ENCODE results near the gene GCM1.

The GCM1 gene

DNA sequence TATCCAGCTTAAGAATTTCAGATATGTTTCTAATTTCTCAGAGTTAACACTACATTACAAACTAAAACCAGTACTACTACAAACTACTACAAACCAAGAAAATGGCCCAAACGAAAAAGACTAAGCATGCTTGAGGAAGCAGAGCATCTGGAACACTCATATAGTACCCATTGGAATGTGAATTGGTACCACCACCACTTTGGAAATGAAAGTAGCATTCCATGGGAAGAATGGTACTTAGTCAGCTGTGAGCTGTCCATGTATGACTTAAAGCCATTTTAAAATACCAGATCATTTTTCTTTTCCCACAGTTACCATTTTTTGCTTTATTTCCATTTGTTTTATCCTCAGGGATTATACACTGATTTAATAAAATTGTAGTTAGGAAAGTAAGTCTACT is 52.9 kb downstream of the GCM1 start:
- Histone ChIP-seq H2AK5ac (ENCODE audit: low read length, severe bottlenecking) (no peak overlapping the region), H3K4me1 (ENCODE audit: control insufficient read depth, insufficient read depth, low read depth, low read length) (no peaks in the 10 kb centered on the region), H3K9me3 (ENCODE audit: control insufficient read depth, low read length) (no peaks in the 10 kb centered on the region), H3K4me3 (ENCODE audit: insufficient read depth in 1 of 2, low read depth in 1 of 2, low read length in 2 of 2) (no peak overlapping the region), H2AFZ (ENCODE audit: low read depth, low read length) (no peak overlapping the region), H3K79me1 (replicated peaks; ENCODE audit: low read length, poor library complexity, severe bottlenecking) (peaks cover 10% of the 10 kb centered on the region), H2BK12ac (ENCODE audit: low read length in 2 of 2) (no peak overlapping the region), H4K8ac (ENCODE audit: low read length) (no peak overlapping the region), H2BK15ac (ENCODE audit: low read depth, poor library complexity, severe bottlenecking) (no peak overlapping the region), H3K14ac (ENCODE audit: low read length in 2 of 2) (no peak overlapping the region), H4K91ac (ENCODE audit: low read length) (no peak overlapping the region), H3K27me3 (ENCODE audit: control insufficient read depth in 1 of 2, insufficient read depth in 1 of 2, low read length in 2 of 2) (no peaks in the 10 kb centered on the region), H3K4me2 (ENCODE audit: low read length, poor library complexity, severe bottlenecking) (no peak overlapping the region), H3K23ac (ENCODE audit: low read length in 2 of 2) (no peak overlapping the region), H3K27ac (ENCODE audit: low read length, poor library complexity, severe bottlenecking) (no peak overlapping the region), H3K36me3 (ENCODE audit: control insufficient read depth in 1 of 2, insufficient read depth in 2 of 2, low read depth in 1 of 2, low read length in 2 of 2) (peaks cover 23 to 97% of the 10 kb centered on the region in 2 experiments), H3K9ac (ENCODE audit: low read length) (no peak overlapping the region), H2BK120ac (ENCODE audit: low read depth, low read length) (no peak overlapping the region), H2BK5ac (ENCODE audit: low read depth, low read length, poor library complexity, severe bottlenecking) (no peak overlapping the region), H3K4ac (ENCODE audit: low read depth in 1 of 2, low read length in 2 of 2) (no peak overlapping the region), H3K18ac (ENCODE audit: low read depth in 1 of 2, low read length in 2 of 2) (no peak overlapping the region)
- no peak for DNase-seq
- WGBS: 100% methylated on average over 1 of the region's 1 CpG

DNA sequence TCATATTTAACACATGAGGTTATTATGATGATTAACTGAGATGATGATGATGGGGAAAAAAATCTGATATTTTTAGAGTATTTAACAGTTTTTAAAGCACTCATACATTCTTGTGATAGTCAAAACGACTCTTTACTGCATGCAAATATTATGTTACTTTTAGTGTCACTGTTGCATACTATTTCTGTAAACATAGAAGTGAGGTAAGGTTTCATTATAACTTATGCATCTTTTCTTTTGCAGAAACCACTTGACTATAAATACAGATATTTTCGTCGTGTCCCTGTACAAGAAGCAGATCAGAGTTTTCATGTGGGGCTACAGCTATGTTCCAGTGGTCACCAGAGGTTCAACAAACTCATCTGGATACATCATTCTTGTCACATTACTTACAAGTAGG is 53.4 kb downstream of the GCM1 start:
- Histone ChIP-seq H4K91ac (ENCODE audit: low read length) (no peak overlapping the region), H3K4me2 (ENCODE audit: low read length, poor library complexity, severe bottlenecking) (no peak overlapping the region), H4K8ac (ENCODE audit: low read length) (no peak overlapping the region), H3K36me3 (ENCODE audit: control insufficient read depth in 1 of 2, insufficient read depth in 2 of 2, low read depth in 1 of 2, low read length in 2 of 2) (peaks cover 23 to 94% of the 10 kb centered on the region in 2 experiments), H3K23ac (ENCODE audit: low read length in 2 of 2) (no peak overlapping the region), H2AK5ac (ENCODE audit: low read length, severe bottlenecking) (no peak overlapping the region), H3K4me3 (ENCODE audit: insufficient read depth in 1 of 2, low read depth in 1 of 2, low read length in 2 of 2) (no peak overlapping the region), H3K79me1 (replicated peaks; ENCODE audit: low read length, poor library complexity, severe bottlenecking) (peaks cover 10% of the 10 kb centered on the region), H3K27ac (ENCODE audit: low read length, poor library complexity, severe bottlenecking) (no peak overlapping the region), H3K4ac (ENCODE audit: low read depth in 1 of 2, low read length in 2 of 2) (no peak overlapping the region), H3K9me3 (ENCODE audit: control insufficient read depth, low read length) (no peaks in the 10 kb centered on the region), H2AFZ (ENCODE audit: low read depth, low read length) (no peak overlapping the region), H3K18ac (ENCODE audit: low read depth in 1 of 2, low read length in 2 of 2) (no peak overlapping the region), H3K9ac (ENCODE audit: low read length) (no peak overlapping the region), H3K14ac (ENCODE audit: low read length in 2 of 2) (no peak overlapping the region), H3K4me1 (ENCODE audit: control insufficient read depth, insufficient read depth, low read depth, low read length) (no peaks in the 10 kb centered on the region), H2BK120ac (ENCODE audit: low read depth, low read length) (no peak overlapping the region), H2BK5ac (ENCODE audit: low read depth, low read length, poor library complexity, severe bottlenecking) (no peak overlapping the region), H2BK15ac (ENCODE audit: low read depth, poor library complexity, severe bottlenecking) (no peak overlapping the region), H2BK12ac (ENCODE audit: low read length in 2 of 2) (no peak overlapping the region), H3K27me3 (ENCODE audit: control insufficient read depth in 1 of 2, insufficient read depth in 1 of 2, low read length in 2 of 2) (no peaks in the 10 kb centered on the region)
- no peak for DNase-seq
- 100% methylated on average over 2 of the region's 3 CpGs for WGBS

DNA sequence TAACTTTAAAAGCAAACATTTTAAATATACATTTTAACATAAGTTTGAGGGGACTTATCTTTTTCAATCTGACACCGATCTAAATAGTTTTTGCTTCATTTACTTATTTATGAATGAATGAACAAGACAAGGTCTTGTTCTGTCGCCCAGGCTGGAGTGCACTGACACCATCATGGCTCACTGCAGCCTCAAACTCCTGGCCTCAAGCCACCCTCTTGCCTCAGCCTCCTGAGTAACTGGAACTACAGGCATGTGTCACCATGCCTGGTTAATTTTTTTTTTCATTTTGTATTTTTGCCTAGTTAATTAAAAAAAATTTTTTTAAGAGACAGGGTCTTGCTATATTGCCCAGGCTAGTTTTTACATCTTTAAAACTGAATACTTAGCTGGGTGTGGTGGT is 58.1 kb downstream of the GCM1 start:
- H4K8ac ChIP-seq (ENCODE audit: low read length): no peak overlapping the region
- peak overlapping the region; percentile 48 for H3K9ac ChIP-seq (ENCODE audit: low read length)
- H3K36me3 ChIP-seq (ENCODE audit: control insufficient read depth in 1 of 2, insufficient read depth in 2 of 2, low read depth in 1 of 2, low read length in 2 of 2): peaks cover 30 to 89% of the 10 kb centered on the region in 2 experiments
- WGBS: 100% methylated on average over 1 of the region's 2 CpGs
- H3K9me3 ChIP-seq (ENCODE audit: control insufficient read depth, low read length): no peaks in the 10 kb centered on the region
- H3K4me3 ChIP-seq (ENCODE audit: insufficient read depth in 1 of 2, low read depth in 1 of 2, low read length in 2 of 2): no peak overlapping the region
- H3K18ac ChIP-seq (ENCODE audit: low read depth in 1 of 2, low read length in 2 of 2): no peak overlapping the region
- H3K27ac ChIP-seq (ENCODE audit: low read length, poor library complexity, severe bottlenecking): no peak overlapping the region
- H3K14ac ChIP-seq (ENCODE audit: low read length in 2 of 2): no peak overlapping the region
- H2AK5ac ChIP-seq (ENCODE audit: low read length, severe bottlenecking): no peak overlapping the region
- H2BK120ac ChIP-seq (ENCODE audit: low read depth, low read length): no peak overlapping the region
- H3K79me1 ChIP-seq (replicated peaks; ENCODE audit: low read length, poor library complexity, severe bottlenecking): peaks cover 19% of the 10 kb centered on the region
- H2BK5ac ChIP-seq (ENCODE audit: low read depth, low read length, poor library complexity, severe bottlenecking): no peak overlapping the region
- H4K91ac ChIP-seq (ENCODE audit: low read length): no peak overlapping the region
- H2BK15ac ChIP-seq (ENCODE audit: low read depth, poor library complexity, severe bottlenecking): no peak overlapping the region
- H3K4me1 ChIP-seq (ENCODE audit: control insufficient read depth, insufficient read depth, low read depth, low read length): no peaks in the 10 kb centered on the region
- no peak for DNase-seq
- no peak overlapping the region for H3K4ac ChIP-seq (ENCODE audit: low read depth in 1 of 2, low read length in 2 of 2)
- no peak overlapping the region for H3K23ac ChIP-seq (ENCODE audit: low read length in 2 of 2)
- H3K4me2 ChIP-seq (ENCODE audit: low read length, poor library complexity, severe bottlenecking): no peak overlapping the region
- H2BK12ac ChIP-seq (ENCODE audit: low read length in 2 of 2): no peak overlapping the region
- H2AFZ ChIP-seq (ENCODE audit: low read depth, low read length): no peak overlapping the region
- H3K27me3 ChIP-seq (ENCODE audit: control insufficient read depth in 1 of 2, insufficient read depth in 1 of 2, low read length in 2 of 2): no peaks in the 10 kb centered on the region

- H3K27me3 ChIP-seq (ENCODE audit: control insufficient read depth in 1 of 2, insufficient read depth in 1 of 2, low read length in 2 of 2): no peaks in the 10 kb centered on the region
Measured at GRCh38 chr6:53089948-53090347, 58.7 kb downstream of the GCM1 start.

More at GRCh38 chr6:53089948-53090347, 58.7 kb downstream of the GCM1 start:
- H2BK120ac ChIP-seq (ENCODE audit: low read depth, low read length): no peak overlapping the region
- no peak overlapping the region for H2AFZ ChIP-seq (ENCODE audit: low read depth, low read length)
- no peak overlapping the region for H3K14ac ChIP-seq (ENCODE audit: low read length in 2 of 2)
- no peak overlapping the region for H2BK12ac ChIP-seq (ENCODE audit: low read length in 2 of 2)
- H3K27ac ChIP-seq (ENCODE audit: low read length, poor library complexity, severe bottlenecking): no peak overlapping the region
- no peak overlapping the region for H4K8ac ChIP-seq (ENCODE audit: low read length)
- peaks cover 30 to 89% of the 10 kb centered on the region in 2 experiments for H3K36me3 ChIP-seq (ENCODE audit: control insufficient read depth in 1 of 2, insufficient read depth in 2 of 2, low read depth in 1 of 2, low read length in 2 of 2)
- no peak overlapping the region for H3K9ac ChIP-seq (ENCODE audit: low read length)
- no peak for DNase-seq
- no peak overlapping the region for H3K4me3 ChIP-seq (ENCODE audit: insufficient read depth in 1 of 2, low read depth in 1 of 2, low read length in 2 of 2)
- H3K18ac ChIP-seq (ENCODE audit: low read depth in 1 of 2, low read length in 2 of 2): no peak overlapping the region
- no peak overlapping the region for H2AK5ac ChIP-seq (ENCODE audit: low read length, severe bottlenecking)
- H2BK15ac ChIP-seq (ENCODE audit: low read depth, poor library complexity, severe bottlenecking): no peak overlapping the region
- no peak overlapping the region for H3K4me2 ChIP-seq (ENCODE audit: low read length, poor library complexity, severe bottlenecking)
- H2BK5ac ChIP-seq (ENCODE audit: low read depth, low read length, poor library complexity, severe bottlenecking): no peak overlapping the region
- no peak overlapping the region for H3K4ac ChIP-seq (ENCODE audit: low read depth in 1 of 2, low read length in 2 of 2)
- H3K9me3 ChIP-seq (ENCODE audit: control insufficient read depth, low read length): no peaks in the 10 kb centered on the region
- no peak overlapping the region for H3K23ac ChIP-seq (ENCODE audit: low read length in 2 of 2)
- no peak overlapping the region for H4K91ac ChIP-seq (ENCODE audit: low read length)
- H3K79me1 ChIP-seq (replicated peaks; ENCODE audit: low read length, poor library complexity, severe bottlenecking): peaks cover 19% of the 10 kb centered on the region
- no peaks in the 10 kb centered on the region for H3K4me1 ChIP-seq (ENCODE audit: control insufficient read depth, insufficient read depth, low read depth, low read length)

Data from mesenchymal stem cell (in vitro differentiated cells and primary cell).